NCI-H187 treated with DMSO at 0.1 percent for 48 hours (cell line): Measurements from ENCODE around the gene FAM171A1.
"Not testable (repeated sequence)": the region's sequence is repeated elsewhere in the genome, so short reads cannot be mapped to it uniquely, and the experiment has no call there.

Source experiments
- DNase-seq: peaks from one replicate; lab custom pipeline; 2025; lab: John Stamatoyannopoulos, UW

FAM171A1 gene

DNA sequence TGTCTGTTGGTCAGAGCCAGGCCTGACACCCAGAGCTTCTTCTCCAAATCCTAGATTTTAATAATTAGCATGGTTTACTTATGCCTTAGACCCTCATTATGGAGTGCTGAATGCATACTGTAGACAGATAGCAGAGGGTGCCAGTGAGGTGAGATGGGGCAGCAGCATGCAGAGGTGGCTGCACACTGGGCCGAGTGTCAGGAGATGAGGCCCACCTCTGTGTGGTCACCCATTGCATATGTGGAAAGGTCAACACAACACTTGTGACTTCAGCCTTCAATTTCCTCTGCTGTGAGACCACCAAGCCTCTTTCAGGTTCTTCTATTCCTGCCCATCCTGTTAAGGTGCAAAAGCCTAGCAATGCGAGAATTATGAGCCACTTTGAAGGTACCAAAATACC, 162.9 kb downstream of the FAM171A1 start:
- DNase-seq, result no peak

GRCh38 chr10:15207410-15207809, 163.7 kb downstream of the FAM171A1 start:
- not testable (repeated sequence) for DNase-seq

- DNase-seq, result no peak
Observed at GRCh38 chr10:15202639-15203038, 168.4 kb downstream of the FAM171A1 start.

- DNase-seq, result not testable (repeated sequence)
Observed at GRCh38 chr10:15202301-15202621, 168.8 kb downstream of the FAM171A1 start.

DNA sequence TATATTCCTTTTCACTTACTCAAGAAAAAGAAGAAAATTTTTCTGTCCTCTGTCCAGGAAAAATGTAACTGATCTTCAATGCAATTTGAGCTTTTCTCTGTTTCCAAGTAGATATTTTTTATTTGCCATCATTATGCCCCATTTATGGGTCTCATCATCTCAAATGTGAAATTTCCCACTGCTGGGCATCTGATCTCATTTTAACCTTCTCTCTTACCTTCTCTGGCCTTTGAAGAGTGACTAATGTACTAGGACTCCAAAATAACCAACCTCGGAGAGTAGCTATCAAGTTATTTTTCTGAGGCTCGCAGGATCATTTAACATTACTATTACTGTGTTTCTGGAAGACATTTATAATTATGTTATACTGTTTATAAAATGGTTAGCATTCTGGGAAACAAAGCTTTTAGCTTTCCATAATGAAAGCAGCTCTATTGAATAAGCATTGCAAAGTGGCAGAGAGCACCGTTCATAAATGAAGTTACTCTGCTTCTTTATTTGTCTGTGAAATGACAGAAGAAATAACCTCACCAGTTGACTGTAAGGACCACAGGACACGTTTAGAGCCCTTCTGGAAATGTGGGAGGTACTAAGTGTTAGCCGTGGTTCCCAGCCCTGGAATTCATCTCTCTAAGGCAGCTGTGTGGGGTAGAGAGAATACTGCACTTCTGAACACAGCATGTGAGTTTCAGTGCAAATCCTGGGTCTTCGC, 169.3 kb downstream of the FAM171A1 start:
- no peak for DNase-seq

- DNase-seq, result no peak
Observed at GRCh38 chr10:15200626-15201025, 170.5 kb downstream of the FAM171A1 start.

DNA sequence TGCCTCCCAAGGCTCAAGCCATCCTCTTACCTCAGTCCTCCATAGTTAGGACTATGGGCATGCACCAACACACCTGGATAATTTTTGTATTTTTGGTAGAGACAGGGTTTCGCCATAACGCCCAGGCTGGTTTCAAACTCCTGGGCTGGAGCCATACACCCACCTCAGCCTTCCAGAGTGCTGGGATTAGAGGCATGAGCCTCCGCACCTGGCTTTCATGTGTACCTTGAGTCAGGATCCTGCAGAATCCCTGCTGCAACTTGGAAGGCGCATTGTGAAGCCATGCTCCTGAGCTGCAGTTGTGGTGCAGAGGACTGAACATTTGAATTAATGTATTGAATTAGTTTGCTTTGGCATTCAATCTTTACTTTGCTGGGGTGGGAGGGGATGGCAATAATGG, 173.2 kb downstream of the FAM171A1 start:
- DNase-seq, result no peak

- DNase-seq, result no peak
Observed at GRCh38 chr10:15197276-15197675, 173.8 kb downstream of the FAM171A1 start.

GRCh38 chr10:15196021-15196834, 174.9 kb downstream of the FAM171A1 start:
- no peak for DNase-seq

DNA sequence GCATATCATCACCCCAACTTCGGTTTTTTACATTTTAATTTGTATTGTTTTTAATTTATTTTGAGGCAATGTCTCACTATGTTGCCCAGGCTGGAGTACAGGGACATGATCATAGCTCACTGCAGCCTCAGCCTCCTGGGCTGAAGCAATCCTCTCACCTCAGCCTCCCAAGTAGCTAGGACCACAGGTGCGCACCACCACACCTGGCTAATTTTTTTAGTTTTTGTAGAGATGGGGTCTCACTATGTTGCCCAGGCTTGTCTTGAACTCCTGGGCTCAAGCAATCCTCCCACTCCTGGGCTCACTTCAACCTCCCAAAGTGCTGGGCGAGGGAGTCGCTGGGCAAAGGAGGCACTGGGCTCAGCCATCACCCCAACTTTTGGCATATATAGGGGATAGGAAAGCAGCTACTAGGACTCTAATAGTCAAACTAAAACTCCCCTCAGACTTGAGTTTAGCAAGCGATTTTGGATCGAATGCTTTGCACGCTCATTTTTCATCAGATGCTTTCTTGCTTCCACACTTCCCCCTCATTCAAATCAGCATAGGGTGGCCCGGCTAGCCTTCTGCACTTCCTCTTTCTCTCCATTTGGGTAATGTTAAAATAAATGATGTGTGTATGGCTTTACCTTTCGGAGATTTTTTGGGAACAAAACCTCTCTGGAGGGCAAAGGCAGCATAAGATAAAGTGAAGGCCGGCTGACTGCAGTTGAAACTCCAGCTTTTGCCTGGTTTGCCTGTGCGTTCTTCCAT, 181.8 kb downstream of the FAM171A1 start:
- no peak for DNase-seq

DNA sequence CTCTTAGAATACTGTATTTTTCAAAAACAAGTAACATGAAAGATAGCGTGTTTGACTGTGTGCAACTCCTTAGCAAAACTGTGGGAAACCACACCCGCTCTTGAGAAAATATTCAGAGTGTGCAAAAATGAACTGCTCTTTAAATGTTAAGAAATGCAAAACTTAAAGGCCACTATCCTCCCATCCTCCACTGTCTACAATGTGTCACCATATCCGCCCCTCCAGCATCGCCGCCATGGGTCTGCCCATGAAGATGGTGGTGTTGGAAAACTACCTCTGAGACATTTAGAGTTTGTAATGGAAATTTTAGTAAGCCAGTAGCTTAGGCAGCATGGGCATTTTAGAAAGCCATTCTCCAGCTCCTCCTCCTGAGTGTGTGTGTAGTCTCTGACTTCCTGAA, 182.5 kb downstream of the FAM171A1 start:
- DNase-seq, result no peak

- DNase-seq, result no peak
Observed at GRCh38 chr10:15183689-15184481, 187.2 kb downstream of the FAM171A1 start.

DNA sequence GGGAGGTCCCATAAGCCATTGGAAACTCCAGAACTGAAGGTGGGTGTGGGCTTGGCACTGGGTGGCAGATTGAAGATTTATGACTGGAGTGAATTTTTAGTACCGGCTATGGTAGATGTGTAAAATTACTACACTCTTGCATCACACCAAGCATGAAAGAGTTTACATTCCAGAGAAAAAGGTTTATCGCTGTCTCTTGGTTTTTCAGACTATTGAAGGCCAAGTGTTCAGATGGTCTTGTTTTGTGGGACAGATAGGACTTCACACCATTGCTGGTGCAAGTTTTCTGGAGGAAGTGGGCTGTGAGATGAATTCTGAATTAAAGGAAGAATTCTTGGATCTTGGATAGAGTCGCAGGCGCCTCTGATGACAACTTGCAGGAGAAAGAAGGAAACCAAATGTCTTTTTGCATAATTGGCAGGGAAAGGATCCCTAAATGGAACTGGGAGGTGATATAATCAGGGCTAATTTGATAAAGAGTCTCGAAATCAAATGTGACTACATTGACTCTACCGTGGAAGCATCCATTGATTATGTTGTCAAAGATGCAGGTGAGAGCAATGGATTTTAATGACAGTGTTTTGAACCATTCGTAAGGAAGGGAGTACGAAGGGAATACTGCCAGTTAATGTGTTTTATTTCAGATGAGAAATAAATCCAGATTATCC, 188.4 kb downstream of the FAM171A1 start:
- DNase-seq, result no peak

DNA sequence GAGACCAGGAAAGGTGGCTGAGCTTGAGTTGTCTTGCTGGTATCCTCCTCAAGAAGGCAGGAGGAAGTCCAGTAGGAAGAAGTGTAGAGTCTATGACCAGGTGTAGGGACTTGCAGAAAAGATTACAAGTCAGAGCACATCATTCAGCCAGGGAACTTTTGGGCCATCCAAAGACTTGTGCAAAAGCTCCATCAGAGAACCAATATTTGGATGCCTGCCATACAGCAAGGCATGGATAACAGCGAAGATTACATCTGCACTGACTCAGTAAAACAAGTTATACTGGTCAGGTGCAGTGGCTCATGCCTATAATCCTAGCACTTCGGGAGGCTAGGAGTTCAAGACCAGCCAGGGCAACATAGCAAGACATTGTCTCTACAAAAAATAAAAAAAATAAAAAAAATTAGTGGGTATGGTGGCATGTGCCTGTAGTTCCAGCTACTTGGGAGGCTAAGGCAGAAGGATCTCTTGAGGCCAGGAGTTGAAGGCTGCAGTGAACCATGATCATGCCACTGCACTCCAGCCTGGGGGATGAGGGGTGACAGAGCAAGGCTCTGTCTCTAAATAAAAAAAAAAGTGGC, 189.4 kb downstream of the FAM171A1 start:
- no peak for DNase-seq

- no peak for DNase-seq
Observed at GRCh38 chr10:15180736-15181135, 190.4 kb downstream of the FAM171A1 start.

DNA sequence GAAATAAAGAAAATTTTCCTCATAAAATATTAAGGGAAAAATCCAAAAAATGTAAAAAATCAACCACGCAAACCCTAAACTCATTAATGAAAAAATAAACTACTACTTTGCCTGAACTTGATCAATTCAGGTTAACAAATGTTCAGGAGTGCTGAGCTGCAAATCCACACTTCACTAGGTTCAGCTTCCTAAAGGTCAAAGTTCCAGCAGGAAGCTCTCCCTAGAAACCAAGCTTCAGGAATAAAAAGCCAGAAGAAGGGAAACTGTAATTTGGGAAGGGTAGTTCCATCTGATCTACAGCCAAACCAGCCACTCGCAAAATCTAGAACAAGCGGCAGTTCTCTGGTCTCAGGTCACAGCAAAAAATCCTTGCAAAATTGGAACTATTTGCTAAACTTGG, 194.8 kb downstream of the FAM171A1 start:
- no peak for DNase-seq

GRCh38 chr10:15175587-15175986, 195.5 kb downstream of the FAM171A1 start:
- no peak for DNase-seq

DNA sequence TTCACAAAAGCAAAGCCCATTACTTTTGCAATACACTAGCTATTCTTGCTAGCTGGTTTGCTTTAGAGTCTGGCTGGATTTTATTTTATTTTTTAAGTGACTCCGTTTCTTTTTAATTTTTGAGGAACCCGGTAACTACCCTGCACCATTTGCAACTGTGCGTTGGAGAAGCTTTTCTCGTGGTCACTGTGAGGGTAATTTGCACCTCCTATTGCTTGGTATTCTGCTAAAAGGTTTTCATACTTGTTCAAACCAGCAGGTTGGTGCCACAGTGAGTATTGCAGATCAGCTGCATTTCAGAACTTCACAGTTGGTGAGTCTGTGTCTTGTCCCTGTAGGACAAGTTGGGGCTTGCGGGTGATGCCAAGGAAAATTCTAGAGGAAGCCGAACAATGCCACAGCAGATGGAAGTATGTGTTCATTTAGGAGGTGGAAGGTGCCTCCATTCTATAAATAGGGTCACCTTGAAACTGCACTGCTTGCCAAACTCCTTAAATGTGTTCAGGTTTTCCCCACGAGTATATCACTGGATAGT, 198.7 kb downstream of the FAM171A1 start:
- DNase-seq, result no peak

DNA sequence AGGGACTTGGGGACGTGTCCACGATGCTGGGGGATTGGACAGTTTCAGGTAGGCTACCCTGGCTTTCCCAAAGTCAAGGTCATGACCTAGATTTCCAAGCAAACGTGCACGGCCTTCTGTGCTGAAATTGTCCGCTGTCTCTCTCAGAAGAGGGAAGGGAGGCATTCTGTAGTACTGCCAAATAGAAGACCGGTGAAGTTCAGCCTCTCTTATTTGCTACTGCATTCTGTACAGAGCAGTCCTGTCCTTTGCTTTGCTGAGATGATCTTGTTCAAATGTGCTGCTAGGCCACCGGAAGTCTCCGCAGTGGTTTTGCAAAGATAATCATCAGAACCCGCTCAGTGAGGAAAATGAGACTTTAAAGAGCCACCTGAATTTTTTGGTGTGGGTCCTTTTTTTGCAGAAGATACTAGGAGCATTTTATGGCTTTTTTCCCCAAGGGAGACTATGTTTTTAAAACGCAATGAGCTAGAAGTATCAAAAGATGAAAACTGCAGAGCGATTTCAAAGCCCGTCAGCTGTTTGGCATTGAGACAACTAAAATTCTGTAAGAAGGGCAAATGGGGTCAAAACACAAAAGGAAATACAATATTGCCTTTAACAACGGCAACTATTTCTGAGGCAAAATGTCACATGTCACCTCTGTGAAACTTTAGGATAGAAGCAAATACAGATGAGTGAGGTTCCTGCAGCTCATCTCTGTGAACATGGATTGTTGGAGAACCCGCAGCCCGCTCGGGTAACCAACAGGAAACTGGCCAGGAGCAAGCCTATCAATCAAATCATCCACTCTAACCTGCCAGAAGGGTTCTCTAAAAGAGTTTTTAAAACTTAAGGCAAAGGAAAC, 201.3 kb downstream of the FAM171A1 start:
- no peak for DNase-seq
